ENCODE data around the gene RNF215.
A peak's percentile ranks its signal among the peaks of the same experiment; 100 is the strongest.

RNF215 gene

GRCh38 chr22:30393885-30394284, 6.7 kb upstream of the RNF215 start:
- no peak for DNase-seq (ENCODE audit: low spot score)
- TF ChIP-seq CTCF (IDR thresholded peaks at IDR 0.05): no peak
- no peak overlapping the region for H3K4me3 ChIP-seq
- no peak overlapping the region for H3K27ac ChIP-seq

- no peak overlapping the region for H3K27ac ChIP-seq
- DNase-seq (ENCODE audit: low spot score): no peak
Observed at GRCh38 chr22:30393322-30393680, 6.1 kb upstream of the RNF215 start.

GRCh38 chr22:30392661-30393321, 5.6 kb upstream of the RNF215 start:
- DNase-seq (ENCODE audit: low spot score): no peak
- Histone ChIP-seq H3K4me3 (no peak overlapping the region), H3K27ac (no peak overlapping the region)
- TF ChIP-seq CTCF (IDR thresholded peaks at IDR 0.05): no peak

More at GRCh38 chr22:30393322-30393680, 6.1 kb upstream of the RNF215 start:
- no peak for TF ChIP-seq CTCF (IDR thresholded peaks at IDR 0.05)
- no peak overlapping the region for H3K4me3 ChIP-seq

- H3K4me3 ChIP-seq: no peak overlapping the region
- no peak for DNase-seq (ENCODE audit: low spot score)
- TF ChIP-seq CTCF (IDR thresholded peaks at IDR 0.05): peak; percentile 25
- no peak overlapping the region for H3K27ac ChIP-seq
Observed at GRCh38 chr22:30390974-30391691, 3.9 kb upstream of the RNF215 start.

- Histone ChIP-seq H3K4me3 (peak overlapping the region; percentile 78), H3K27ac (peak overlapping the region; percentile 50 to 93)
- DNase-seq (ENCODE audit: low spot score): peak; percentile 79
- TF ChIP-seq CTCF (IDR thresholded peaks at IDR 0.05): no peak
Observed at GRCh38 chr22:30386608-30386959, 627 bp downstream of the RNF215 start.

GRCh38 chr22:30385942-30386341, 1.3 kb downstream of the RNF215 start:
- Histone ChIP-seq H3K4me3 (no peak overlapping the region), H3K27ac (no peak overlapping the region)
- TF ChIP-seq CTCF (IDR thresholded peaks at IDR 0.05): no peak
- DNase-seq (ENCODE audit: low spot score): no peak

GRCh38 chr22:30383061-30383460, 4.2 kb downstream of the RNF215 start:
- no peak for TF ChIP-seq CTCF (IDR thresholded peaks at IDR 0.05)
- H3K4me3 ChIP-seq: no peak overlapping the region
- no peak overlapping the region for H3K27ac ChIP-seq
- no peak for DNase-seq (ENCODE audit: low spot score)
